Cardiac fibroblast (primary cell): ENCODE results near the gene MAGI2.

ENCODE experiments used
- DNase-seq, 2 donors: peaks; one replicate each; pipeline versions ENCODE4 v3.0.0 to v3.0.0-alpha.2; 2010; ENCODE audit warnings: low read depth in 2 of 2
- H3K4me3 ChIP-seq, 2 donors: replicated peaks in 1 of 2; 1 replicate in 1 of 2; 2 replicates in 1 of 2; pipeline ENCODE4 v1.5.1; 2011; ENCODE audit warnings: low read depth in 2 of 2, low read length in 2 of 2, mild to moderate bottlenecking in 2 of 2, moderate library complexity in 1 of 2
- CTCF ChIP-seq: IDR thresholded peaks from one replicate; pipeline ENCODE4 v1.5.1; 2011; ENCODE audit warnings: low read depth, mild to moderate bottlenecking, low read length, inconsistent platforms

MAGI2 gene

GRCh38 chr7:78433421-78433820 lies 1020.0 kb downstream of the MAGI2 start:
- TF ChIP-seq CTCF: no peak
- no peak overlapping the region for H3K4me3 ChIP-seq
- no peak for DNase-seq

- H3K4me3 ChIP-seq: no peak overlapping the region
- DNase-seq: no peak
- no peak for TF ChIP-seq CTCF
These were observed 1023.6 kb downstream of the MAGI2 start for GRCh38 chr7:78429878-78430277.

GRCh38 chr7:78427209-78427608 lies 1026.3 kb downstream of the MAGI2 start:
- TF ChIP-seq CTCF: no peak
- no peak for DNase-seq
- no peak overlapping the region for H3K4me3 ChIP-seq

GRCh38 chr7:78420001-78420400 lies 1033.5 kb downstream of the MAGI2 start:
- DNase-seq: no peak
- no peak overlapping the region for H3K4me3 ChIP-seq
- no peak for TF ChIP-seq CTCF

- no peak for DNase-seq
- no peak overlapping the region for H3K4me3 ChIP-seq
- TF ChIP-seq CTCF: no peak
These were observed 1036.2 kb downstream of the MAGI2 start for GRCh38 chr7:78417180-78417853.

- no peak overlapping the region for H3K4me3 ChIP-seq
- no peak for DNase-seq
- no peak for TF ChIP-seq CTCF
These were observed 1039.9 kb downstream of the MAGI2 start for GRCh38 chr7:78413568-78413967.

- no peak for TF ChIP-seq CTCF
- peak in 1 of 2 donors; percentile 9 for DNase-seq
- no peak overlapping the region for H3K4me3 ChIP-seq
These were observed 1041.1 kb downstream of the MAGI2 start for GRCh38 chr7:78412216-78412858.
